MCF 10A (cell line): ENCODE measurements around the gene SNX1. TPM values are rescaled to one million over a fixed set of nuclear protein-coding genes. Genes with fewer than 3 reads are reported as not detected.

ENCODE experiments used
- BruUV-seq: library from RNA; stranded (reverse); fragments of 400-500 nt; replicated peaks from 2 replicates; lab custom pipeline; 2021; lab: Mats Ljungman, UMichigan
- CTCF ChIA-PET: fragments of 300-600 bp; sonication (Branson Sonifier 250); formaldehyde crosslinking; extraction: SDS; loops from one replicate; lab custom pipeline; 2021; ENCODE audit warnings: antibody characterized with exemption, inconsistent platforms; lab: Yijun Ruan, JAX
- POLR2A ChIA-PET: fragments of 300-600, 350-650 bp; sonication (Branson Sonifier 250); formaldehyde crosslinking; extraction: SDS; loops from one replicate; lab custom pipeline; 2020; ENCODE audit warnings: antibody characterized with exemption, inconsistent platforms; lab: Yijun Ruan, JAX
- DNase-seq: peaks from one replicate; pipeline ENCODE4 v3.0.0-alpha.2; 2018; ENCODE audit not compliant: unreplicated experiment
- H3K27ac Mint-ChIP-seq: one replicate; pipeline ENCODE4 v1.8.0; 2022; ENCODE audit warnings: mild to moderate bottlenecking, low read depth, mixed read lengths; ENCODE audit not compliant: unreplicated experiment
- H3K27me3 Mint-ChIP-seq: one replicate; pipeline ENCODE4 v1.8.0; 2022; ENCODE audit warnings: mixed read lengths; ENCODE audit not compliant: insufficient read depth, unreplicated experiment
- H3K36me3 Mint-ChIP-seq: one replicate; pipeline ENCODE4 v1.8.0; 2022; ENCODE audit warnings: mild to moderate bottlenecking, moderate library complexity, mixed read lengths; ENCODE audit not compliant: insufficient read depth, unreplicated experiment
- H3K4me1 Mint-ChIP-seq: one replicate; pipeline ENCODE4 v1.8.0; 2022; ENCODE audit warnings: mixed read lengths; ENCODE audit not compliant: insufficient read depth, unreplicated experiment
- H3K4me3 Mint-ChIP-seq: one replicate; pipeline ENCODE4 v1.8.0; 2022; ENCODE audit warnings: mild to moderate bottlenecking, moderate library complexity, mixed read lengths; ENCODE audit not compliant: unreplicated experiment
- H3K9me3 Mint-ChIP-seq: one replicate; pipeline ENCODE4 v1.8.0; 2022; ENCODE audit warnings: mixed read lengths; ENCODE audit not compliant: unreplicated experiment
- intact Hi-C: fragments of 100-400 bp; cut with micrococcal nuclease; formaldehyde crosslinking; loops from 2 replicates; pipeline ENCODE4 v1.14.1; 2022
- total RNA-seq: library from RNA; stranded (reverse); gene quantifications from 2 replicates; pipeline ENCODE4 v1.2.3, GENCODE V29; 2022
- TF ChIP-seq, protein P1 (sequence below): fragments of 200-600 bp; IDR thresholded peaks from one replicate; pipeline ENCODE4 v1.8.0; 2022; ENCODE audit warnings: antibody characterized with exemption, mild to moderate bottlenecking; ENCODE audit not compliant: unreplicated experiment

Gene SNX1
- total RNA-seq, 1 experiment from 2014 or later: 70.2 TPM

DNA sequence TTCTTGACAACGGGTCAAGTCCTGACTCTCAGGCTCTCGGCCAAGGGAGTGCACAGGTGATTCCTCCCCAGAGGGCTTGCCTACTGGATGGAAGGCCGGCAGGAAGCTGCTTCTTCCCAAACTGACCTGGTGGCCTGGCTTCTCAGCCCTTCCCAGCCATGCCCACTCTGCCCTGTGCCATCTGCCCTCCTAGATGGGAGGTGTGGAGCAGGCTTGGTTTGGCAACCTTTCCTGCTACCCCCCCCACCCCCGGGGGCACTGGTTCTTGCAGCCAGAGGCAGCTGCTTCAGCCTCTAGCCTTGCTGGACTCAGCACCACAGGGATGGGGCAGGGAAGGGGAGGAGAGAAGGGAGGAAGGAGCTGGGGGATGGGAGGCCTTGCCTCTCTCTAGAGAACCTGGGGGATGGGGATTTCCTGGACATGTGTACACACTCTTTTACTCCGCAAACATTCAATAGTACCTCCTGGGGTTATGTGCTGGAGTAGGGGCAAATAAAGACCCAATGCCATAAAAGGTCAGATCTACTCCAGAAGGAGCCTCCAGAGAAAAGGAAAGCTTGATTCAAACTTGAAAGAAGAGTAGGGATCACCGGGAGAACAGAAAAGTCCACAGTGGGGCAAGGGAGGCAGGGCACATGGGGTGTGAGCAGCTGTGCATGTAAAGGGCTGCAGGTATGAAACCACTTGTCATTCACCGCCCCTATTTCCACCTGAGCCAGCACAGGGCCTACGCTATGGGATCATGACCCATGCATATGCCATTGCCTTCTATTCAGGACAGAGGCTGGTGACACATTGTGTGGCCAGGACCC is 45.3 kb upstream of the SNX1 start:
- CTCF ChIA-PET: interaction anchor here (1.1 to 1.7 kb wide), 3 partner anchors 18 to 298 kb away, joined by 4 to 6 read pairs (median 4); no protein-coding TSS in a partner anchor
- Mint-ChIP-seq H3K36me3 (no peaks in the 10 kb centered on the region), H3K4me3 (no peak overlapping the region), H3K9me3 (no peaks in the 10 kb centered on the region), H3K27ac (no peak overlapping the region), H3K4me1 (peaks cover 5% of the 10 kb centered on the region), H3K27me3 (peaks cover 12% of the 10 kb centered on the region)
- TF ChIP-seq, protein P1, sequence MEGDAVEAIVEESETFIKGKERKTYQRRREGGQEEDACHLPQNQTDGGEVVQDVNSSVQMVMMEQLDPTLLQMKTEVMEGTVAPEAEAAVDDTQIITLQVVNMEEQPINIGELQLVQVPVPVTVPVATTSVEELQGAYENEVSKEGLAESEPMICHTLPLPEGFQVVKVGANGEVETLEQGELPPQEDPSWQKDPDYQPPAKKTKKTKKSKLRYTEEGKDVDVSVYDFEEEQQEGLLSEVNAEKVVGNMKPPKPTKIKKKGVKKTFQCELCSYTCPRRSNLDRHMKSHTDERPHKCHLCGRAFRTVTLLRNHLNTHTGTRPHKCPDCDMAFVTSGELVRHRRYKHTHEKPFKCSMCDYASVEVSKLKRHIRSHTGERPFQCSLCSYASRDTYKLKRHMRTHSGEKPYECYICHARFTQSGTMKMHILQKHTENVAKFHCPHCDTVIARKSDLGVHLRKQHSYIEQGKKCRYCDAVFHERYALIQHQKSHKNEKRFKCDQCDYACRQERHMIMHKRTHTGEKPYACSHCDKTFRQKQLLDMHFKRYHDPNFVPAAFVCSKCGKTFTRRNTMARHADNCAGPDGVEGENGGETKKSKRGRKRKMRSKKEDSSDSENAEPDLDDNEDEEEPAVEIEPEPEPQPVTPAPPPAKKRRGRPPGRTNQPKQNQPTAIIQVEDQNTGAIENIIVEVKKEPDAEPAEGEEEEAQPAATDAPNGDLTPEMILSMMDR: no peak
- POLR2A ChIA-PET: interaction anchor here (0.6 to 1.2 kb wide), 3 partner anchors 123 to 306 kb away, joined by 3 read pairs; no protein-coding TSS in a partner anchor
- no TSS peak for BruUV-seq
- no peak for DNase-seq
- intact Hi-C loops: no loop called here

DNA sequence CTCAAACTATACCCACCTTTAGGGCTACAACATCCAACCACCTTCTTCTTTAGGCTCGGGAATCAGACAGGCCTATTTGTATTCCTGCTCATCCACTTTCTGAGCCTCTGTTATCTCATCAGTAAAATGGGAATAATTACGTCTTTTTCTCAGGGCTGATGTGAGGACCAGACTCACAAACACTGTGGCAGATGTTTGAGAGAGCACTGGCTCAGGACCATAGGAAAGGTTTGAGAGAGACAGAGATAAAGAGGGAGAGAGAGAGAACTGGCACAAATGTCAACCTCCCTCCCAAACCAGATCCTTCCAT is 44.7 kb upstream of the SNX1 start:
- no peaks in the 10 kb centered on the region for H3K36me3 Mint-ChIP-seq
- no TSS peak for BruUV-seq

DNA sequence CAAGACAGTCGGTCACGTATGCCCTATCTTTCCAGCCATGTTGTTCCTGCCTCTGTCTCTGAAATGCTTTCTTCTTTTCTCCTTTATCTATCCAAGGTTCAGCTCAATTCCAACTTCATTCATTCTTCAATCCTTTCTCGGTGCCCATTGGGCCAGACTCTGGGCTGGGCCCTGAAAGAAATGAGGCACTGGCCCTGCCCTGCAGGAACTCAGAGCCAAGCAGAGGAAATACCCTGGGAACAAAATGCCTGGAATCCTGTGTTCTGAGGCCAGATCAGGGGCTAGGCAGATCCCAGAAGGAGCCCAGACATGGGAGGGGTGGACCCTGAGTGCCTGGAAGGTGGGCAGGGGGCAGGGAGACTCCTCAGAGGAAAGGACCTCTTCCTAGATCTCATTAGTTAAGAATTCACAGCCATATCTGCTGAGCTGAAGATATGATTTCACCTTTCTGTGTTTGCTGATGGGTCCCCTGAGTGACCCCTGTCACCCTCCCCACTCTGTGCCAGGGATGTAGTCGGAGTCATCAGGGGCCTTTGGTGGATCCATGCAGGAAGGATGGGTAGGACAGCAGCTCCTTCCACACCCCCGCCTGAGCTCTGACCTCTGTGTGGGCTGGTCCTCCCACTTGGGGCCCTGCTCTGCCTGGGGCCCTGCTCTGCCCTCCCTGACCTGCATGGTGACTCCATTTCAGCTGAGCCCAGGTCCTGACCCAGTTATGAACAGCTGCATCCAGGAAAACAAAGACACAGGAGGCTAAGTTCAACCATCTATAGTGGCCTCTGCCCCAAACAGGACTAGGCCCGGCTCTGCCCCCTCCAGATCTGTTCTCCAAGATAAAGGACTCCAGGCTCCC is 44.1 kb upstream of the SNX1 start:
- CTCF ChIA-PET: interaction anchor here (1.1 to 1.6 kb wide), 3 partner anchors 16 to 106 kb away, joined by 3 to 6 read pairs (median 4); no protein-coding TSS in a partner anchor
- intact Hi-C loops: no loop called here

More for the DNA sequence above, 44.7 kb upstream of the SNX1 start:
- POLR2A ChIA-PET: no interaction called here
- no peak for DNase-seq
- Mint-ChIP-seq H3K27ac (no peak overlapping the region), H3K9me3 (no peaks in the 10 kb centered on the region), H3K4me1 (peaks cover 5% of the 10 kb centered on the region), H3K27me3 (peaks cover 12% of the 10 kb centered on the region), H3K4me3 (no peak overlapping the region)
- CTCF ChIA-PET: interaction anchor here (1.1 to 1.7 kb wide), 3 partner anchors 17 to 299 kb away, joined by 4 to 6 read pairs (median 4); no protein-coding TSS in a partner anchor
- intact Hi-C loops: no loop called here
- TF ChIP-seq, protein P1: no peak

More for the DNA sequence above, 44.1 kb upstream of the SNX1 start:
- DNase-seq: no peak
- Mint-ChIP-seq H3K4me1 (peaks cover 3% of the 10 kb centered on the region), H3K36me3 (no peaks in the 10 kb centered on the region), H3K27ac (no peak overlapping the region), H3K4me3 (no peak overlapping the region), H3K27me3 (peaks cover 12% of the 10 kb centered on the region), H3K9me3 (no peaks in the 10 kb centered on the region)
- TF ChIP-seq, protein P1: no peak
- no TSS peak for BruUV-seq
- POLR2A ChIA-PET: no interaction called here
